ENCODE data around the gene HDLBP. TPM values are rescaled to one million over a fixed set of nuclear protein-coding genes. Genes with fewer than 3 reads are reported as not detected.

HDLBP gene
- total RNA-seq, 1 experiment from 2014 or later: 350 TPM

- ChIA-PET CTCF (no interaction called here), POLR2A (no interaction called here)
- intact Hi-C loops (cut with micrococcal nuclease; ENCODE audit: unreplicated experiment): no loop called here
Measured at GRCh38 chr2:241223211-241224017, 92.1 kb downstream of the HDLBP start.

DNA sequence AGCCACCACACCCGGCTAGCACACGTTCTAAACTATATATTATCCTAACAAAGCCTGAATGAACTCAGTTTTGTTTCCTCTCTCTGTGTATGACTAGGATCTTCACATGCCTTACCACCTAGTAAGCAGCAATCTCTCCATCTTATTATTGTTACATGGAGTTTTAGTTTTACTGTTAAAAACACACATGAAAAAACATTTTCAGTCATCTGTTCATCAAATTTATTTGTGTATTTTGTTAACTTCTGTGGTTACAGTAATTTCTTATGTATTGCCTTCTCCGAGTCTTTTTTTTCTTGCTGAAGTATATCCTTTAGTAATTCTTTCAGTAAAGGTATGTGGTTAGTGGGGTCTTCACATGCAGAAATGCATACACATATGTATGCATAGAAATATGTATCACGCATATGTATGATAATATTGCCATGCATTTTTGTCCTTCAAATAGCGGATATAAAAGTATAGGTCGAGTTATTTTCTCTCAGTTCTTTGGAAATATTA, 95.6 kb downstream of the HDLBP start:
- no peaks in the 10 kb centered on the region for H3K9me3 ChIP-seq
- H3K4me3 ChIP-seq (ENCODE audit: low read depth, low read length): peak overlapping the region; percentile 9
- Mint-ChIP-seq H3K4me1 (ENCODE audit: low read depth, unreplicated experiment) (peaks cover 10% of the 10 kb centered on the region), H3K27ac (ENCODE audit: unreplicated experiment) (no peak overlapping the region), H3K9me3 (ENCODE audit: unreplicated experiment) (no peaks in the 10 kb centered on the region), H3K4me3 (ENCODE audit: unreplicated experiment) (peak overlapping the region; percentile 77), H3K36me3 (ENCODE audit: insufficient read depth, unreplicated experiment) (peaks cover 27% of the 10 kb centered on the region), H3K27me3 (ENCODE audit: insufficient read depth, unreplicated experiment) (no peaks in the 10 kb centered on the region)
- TF ChIP-seq CTCF (IDR thresholded peaks at IDR 0.05; ENCODE audit: insufficient read depth in 1 of 2, low read depth in 1 of 2, low read length in 1 of 2, severe bottlenecking in 1 of 2, unreplicated experiment in 1 of 2): no peak
- no peak for DNase-seq
- no TSS peak for BruUV-seq (replicated peaks)
- POLR2A ChIA-PET: no interaction called here
- H3K36me3 ChIP-seq (ENCODE audit: control insufficient read depth, insufficient read depth, low read length): no peaks in the 10 kb centered on the region
- H3K4me1 ChIP-seq: no peaks in the 10 kb centered on the region
- intact Hi-C loops (cut with micrococcal nuclease; ENCODE audit: unreplicated experiment): loop anchor here (5.0 kb wide), 1 partner anchor 73 kb away; the partner anchor contains the start of gene PASK
- no peaks in the 10 kb centered on the region for H3K27me3 ChIP-seq (replicated peaks; ENCODE audit: control insufficient read depth, insufficient read depth, low read length)
- CTCF ChIA-PET: no interaction called here

More at GRCh38 chr2:241223211-241224017, 92.1 kb downstream of the HDLBP start:
- no peak for DNase-seq
- Histone ChIP-seq H3K27me3 (replicated peaks; ENCODE audit: control insufficient read depth, insufficient read depth, low read length) (no peaks in the 10 kb centered on the region), H3K4me1 (no peaks in the 10 kb centered on the region), H3K4me3 (ENCODE audit: low read depth, low read length) (no peak overlapping the region), H3K36me3 (ENCODE audit: control insufficient read depth, insufficient read depth, low read length) (no peaks in the 10 kb centered on the region), H3K9me3 (no peaks in the 10 kb centered on the region)
- no peaks in the 10 kb centered on the region for H3K27me3 Mint-ChIP-seq (ENCODE audit: insufficient read depth, unreplicated experiment)
- H3K4me1 Mint-ChIP-seq (ENCODE audit: low read depth, unreplicated experiment): peaks cover 10% of the 10 kb centered on the region
- no TSS peak for BruUV-seq (replicated peaks)
- TF ChIP-seq CTCF (IDR thresholded peaks at IDR 0.05; ENCODE audit: insufficient read depth in 1 of 2, low read depth in 1 of 2, low read length in 1 of 2, severe bottlenecking in 1 of 2, unreplicated experiment in 1 of 2): no peak
- peaks cover 59% of the 10 kb centered on the region for H3K36me3 Mint-ChIP-seq (ENCODE audit: insufficient read depth, unreplicated experiment)
- H3K4me3 Mint-ChIP-seq (ENCODE audit: unreplicated experiment): no peak overlapping the region
- no peak overlapping the region for H3K27ac Mint-ChIP-seq (ENCODE audit: unreplicated experiment)
- no peaks in the 10 kb centered on the region for H3K9me3 Mint-ChIP-seq (ENCODE audit: unreplicated experiment)

- ChIA-PET POLR2A (no interaction called here), CTCF (interaction anchor here (0.6 to 0.7 kb wide), 3 partner anchors 12 to 378 kb away, joined by 3 read pairs; no protein-coding TSS in a partner anchor)
- peak overlapping the region; percentile 77 for H3K4me3 Mint-ChIP-seq (ENCODE audit: unreplicated experiment)
- no peak overlapping the region for H3K27ac Mint-ChIP-seq (ENCODE audit: unreplicated experiment)
- peaks cover 10% of the 10 kb centered on the region for H3K4me1 Mint-ChIP-seq (ENCODE audit: low read depth, unreplicated experiment)
- peaks cover 18% of the 10 kb centered on the region for H3K36me3 Mint-ChIP-seq (ENCODE audit: insufficient read depth, unreplicated experiment)
- Histone ChIP-seq H3K4me1 (no peaks in the 10 kb centered on the region), H3K4me3 (ENCODE audit: low read depth, low read length) (peak overlapping the region; percentile 57), H3K36me3 (ENCODE audit: control insufficient read depth, insufficient read depth, low read length) (no peaks in the 10 kb centered on the region), H3K27me3 (replicated peaks; ENCODE audit: control insufficient read depth, insufficient read depth, low read length) (no peaks in the 10 kb centered on the region), H3K9me3 (no peaks in the 10 kb centered on the region)
- no peak for TF ChIP-seq CTCF (IDR thresholded peaks at IDR 0.05; ENCODE audit: insufficient read depth in 1 of 2, low read depth in 1 of 2, low read length in 1 of 2, severe bottlenecking in 1 of 2, unreplicated experiment in 1 of 2)
- no peak for DNase-seq
- no peaks in the 10 kb centered on the region for H3K27me3 Mint-ChIP-seq (ENCODE audit: insufficient read depth, unreplicated experiment)
- H3K9me3 Mint-ChIP-seq (ENCODE audit: unreplicated experiment): no peaks in the 10 kb centered on the region
- intact Hi-C loops (cut with micrococcal nuclease; ENCODE audit: unreplicated experiment): loop anchor here (5.0 kb wide), 1 partner anchor 72 kb away; the partner anchor contains the start of gene PASK
- no TSS peak for BruUV-seq (replicated peaks)
Measured at GRCh38 chr2:241219030-241219382, 96.5 kb downstream of the HDLBP start.

Measured in Caco-2 (cell line).